Activated naive CD4-positive, alpha-beta T cell (primary cell): ENCODE results near the gene GRPEL1.
"Not testable (repeated sequence)": the region's sequence is repeated elsewhere in the genome, so short reads cannot be mapped to it uniquely, and the experiment has no call there.

Experiments used
- DNase-seq, 4 experiments: peaks; one replicate each; lab custom pipeline; 2025; lab: John Stamatoyannopoulos, UW

Gene GRPEL1

GRCh38 chr4:7067452-7068278 is at the start of gene GRPEL1:
Gene GRPEL1, minus strand, starts transcription at chr4:7068064. Its CDS starts 32 bp downstream, at chr4:7068032.
- peak in 3 of 4 experiments; percentile 20 to 100 (median 99) for DNase-seq

- DNase-seq, result no peak
Measured at GRCh38 chr4:7116705-7117104, 48.8 kb upstream of the GRPEL1 start.

- no peak for DNase-seq
Measured at GRCh38 chr4:7115557-7116340, 47.9 kb upstream of the GRPEL1 start.

- no peak for DNase-seq
Measured at GRCh38 chr4:7112656-7113055, 44.8 kb upstream of the GRPEL1 start.

- DNase-seq, result no peak
Measured at GRCh38 chr4:7111441-7111840, 43.6 kb upstream of the GRPEL1 start.

- DNase-seq, result no peak
Measured at GRCh38 chr4:7110546-7110945, 42.7 kb upstream of the GRPEL1 start.

GRCh38 chr4:7109169-7109568 is 41.3 kb upstream of the GRPEL1 start:
- DNase-seq, result no peak

- DNase-seq, result no peak
Measured at GRCh38 chr4:7108660-7109059, 40.8 kb upstream of the GRPEL1 start.

GRCh38 chr4:7108046-7108625 is 40.3 kb upstream of the GRPEL1 start:
- DNase-seq, result no peak

- DNase-seq, result no peak
Measured at GRCh38 chr4:7107166-7107905, 39.5 kb upstream of the GRPEL1 start.

- no peak for DNase-seq
Measured at GRCh38 chr4:7105276-7105675, 37.4 kb upstream of the GRPEL1 start.

- no peak for DNase-seq
Measured at GRCh38 chr4:7104366-7105031, 36.6 kb upstream of the GRPEL1 start.

- DNase-seq, result no peak
Measured at GRCh38 chr4:7103607-7104365, 35.9 kb upstream of the GRPEL1 start.

- DNase-seq, result peak; percentile 23 to 77 (median 52)
Measured at GRCh38 chr4:7103031-7103606, 35.3 kb upstream of the GRPEL1 start.

- not testable (repeated sequence) for DNase-seq
Measured at GRCh38 chr4:7102516-7102909, 34.6 kb upstream of the GRPEL1 start.

- DNase-seq, result peak in 2 of 4 experiments; percentile 27 to 29
Measured at GRCh38 chr4:7101692-7102515, 34.0 kb upstream of the GRPEL1 start.

GRCh38 chr4:7096236-7096635 is 28.4 kb upstream of the GRPEL1 start:
- DNase-seq, result no peak

- no peak for DNase-seq
Measured at GRCh38 chr4:7095611-7096155, 27.8 kb upstream of the GRPEL1 start.

GRCh38 chr4:7094916-7095315 is 27.1 kb upstream of the GRPEL1 start:
- DNase-seq, result no peak
